Measurements from ENCODE around the gene ELMO1.

Gene ELMO1

DNA sequence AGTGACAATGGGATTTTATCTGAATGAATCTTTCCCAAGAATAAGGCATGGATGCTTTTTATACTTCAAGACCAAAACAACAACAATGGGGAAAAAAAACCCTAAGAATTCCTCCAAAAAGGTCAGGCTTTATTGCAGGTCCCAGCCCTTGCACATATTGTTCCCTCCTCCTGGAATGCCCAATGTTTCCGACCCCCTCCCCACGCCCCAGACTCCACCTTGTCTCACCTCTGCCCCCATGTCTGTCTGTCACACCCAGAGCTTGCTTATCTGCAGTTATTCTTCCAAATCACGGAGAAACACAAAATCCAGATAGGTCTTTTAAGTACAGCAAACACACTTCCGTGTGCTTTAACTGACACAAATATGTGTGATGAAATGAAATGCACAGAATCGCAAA is 43.5 kb downstream of the ELMO1 start:
- no peak for DNase-seq

DNA sequence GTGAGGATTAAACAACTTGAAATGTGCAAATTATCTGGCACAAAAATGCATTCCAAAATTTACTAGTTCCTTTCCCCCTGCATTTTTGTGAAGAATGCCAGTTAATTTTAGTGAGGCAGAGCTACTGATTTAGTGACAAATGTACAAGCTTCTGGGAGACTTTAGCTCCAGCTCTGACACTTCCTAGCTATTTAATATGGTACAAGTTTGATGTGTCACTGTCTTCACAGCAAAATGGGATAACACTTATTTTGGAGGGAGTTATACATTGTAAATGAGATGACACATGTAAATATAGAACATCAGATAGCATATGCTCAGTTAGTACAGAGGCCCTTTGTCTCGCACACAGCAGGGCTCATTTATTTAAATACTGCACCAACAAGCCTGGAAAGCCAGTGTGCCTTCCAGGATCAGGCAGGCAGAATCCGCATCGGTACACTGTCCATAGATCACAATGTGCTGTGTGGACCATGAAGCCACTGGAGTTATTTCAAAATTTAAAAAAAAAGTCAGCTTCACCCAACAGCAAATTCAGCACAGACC is 48.7 kb downstream of the ELMO1 start:
- no peak for DNase-seq

DNA sequence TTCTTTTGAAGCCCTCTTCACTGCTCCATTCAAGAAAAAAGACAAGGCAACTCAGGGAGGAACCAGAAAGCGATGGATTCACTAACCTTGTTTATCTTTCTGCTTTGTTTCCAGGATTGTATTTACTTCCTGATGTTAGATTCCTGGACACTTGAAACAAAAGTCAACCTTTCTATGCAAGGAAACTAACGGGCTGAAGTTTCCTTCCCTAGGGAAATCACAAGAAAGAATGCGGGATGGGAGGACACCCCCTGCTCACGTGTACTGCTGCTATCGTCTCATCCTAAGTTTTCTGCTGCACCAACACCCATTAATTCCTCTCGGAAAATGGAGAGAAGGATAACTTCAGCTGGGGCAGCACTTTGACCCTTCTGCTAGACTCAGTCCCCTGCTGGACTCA is 50.3 kb downstream of the ELMO1 start:
- no peak for DNase-seq

DNA sequence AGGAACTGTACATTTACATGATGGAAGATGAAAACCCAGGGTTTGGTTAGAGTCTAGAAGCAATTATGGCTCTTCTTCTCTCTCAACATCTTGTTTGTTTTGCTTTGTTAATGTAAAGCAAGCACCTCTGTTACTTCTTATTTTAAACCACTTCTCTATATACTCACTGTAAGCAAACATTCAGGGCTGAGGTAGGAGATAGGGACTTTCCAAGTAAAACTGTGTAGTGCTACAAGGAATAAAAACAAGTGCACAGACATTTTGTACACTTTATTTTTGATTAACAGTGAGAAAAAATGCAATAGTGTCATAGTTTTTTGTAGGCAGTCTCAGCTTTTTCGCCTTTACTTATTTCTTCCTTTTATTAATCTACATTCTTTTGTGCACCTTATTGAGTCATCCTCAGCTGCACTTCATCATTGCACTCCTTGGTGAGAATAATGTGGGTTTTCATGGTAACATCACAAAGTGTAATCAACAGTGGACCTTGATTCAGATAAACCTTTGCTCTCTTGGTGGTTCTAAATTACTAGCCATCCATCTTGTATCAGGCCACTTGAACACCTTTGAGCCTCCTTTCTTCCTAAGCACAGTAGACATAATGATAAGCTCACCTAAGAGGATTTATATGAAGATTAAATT is 52.9 kb downstream of the ELMO1 start:
- no peak for DNase-seq

DNA sequence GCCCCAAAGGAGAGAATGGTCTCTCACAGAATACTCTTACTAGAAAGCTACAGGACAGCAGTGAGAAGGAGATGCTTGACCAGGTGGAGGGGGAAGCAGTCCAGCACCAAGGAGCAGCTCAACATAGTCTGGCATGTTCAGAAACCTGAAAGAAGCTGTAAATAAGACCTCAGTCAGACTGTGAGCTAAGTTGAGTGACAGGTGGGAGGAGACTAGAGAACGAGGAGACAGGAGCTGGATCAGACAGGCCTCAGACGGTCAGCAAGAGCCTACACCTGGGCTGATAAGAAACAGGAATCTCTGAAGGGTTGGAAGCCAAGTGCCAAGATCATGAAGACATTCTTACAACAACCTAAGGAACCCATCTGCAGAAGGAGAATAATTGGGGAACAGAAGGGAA is 54.5 kb downstream of the ELMO1 start:
- DNase-seq: no peak

DNA sequence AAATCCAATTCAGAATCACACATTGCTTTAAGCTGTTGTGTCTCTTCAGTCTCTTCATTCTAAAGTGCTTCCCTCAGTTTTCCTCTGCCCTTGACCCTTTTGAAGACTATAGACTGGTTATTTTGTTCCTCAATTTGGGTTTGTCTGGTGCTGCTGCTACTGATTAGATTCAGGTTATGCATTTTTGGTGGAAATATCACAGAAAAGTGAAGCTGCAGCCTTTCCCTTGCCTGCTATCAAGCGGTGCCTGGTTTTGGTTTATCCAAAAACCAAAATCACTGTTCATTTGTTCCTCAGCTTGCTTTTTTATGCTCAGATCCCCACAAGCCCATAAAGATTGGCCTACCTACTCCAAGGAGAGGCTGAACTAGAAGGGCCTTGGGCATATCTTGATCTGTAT is 55.2 kb downstream of the ELMO1 start:
- DNase-seq: no peak

DNA sequence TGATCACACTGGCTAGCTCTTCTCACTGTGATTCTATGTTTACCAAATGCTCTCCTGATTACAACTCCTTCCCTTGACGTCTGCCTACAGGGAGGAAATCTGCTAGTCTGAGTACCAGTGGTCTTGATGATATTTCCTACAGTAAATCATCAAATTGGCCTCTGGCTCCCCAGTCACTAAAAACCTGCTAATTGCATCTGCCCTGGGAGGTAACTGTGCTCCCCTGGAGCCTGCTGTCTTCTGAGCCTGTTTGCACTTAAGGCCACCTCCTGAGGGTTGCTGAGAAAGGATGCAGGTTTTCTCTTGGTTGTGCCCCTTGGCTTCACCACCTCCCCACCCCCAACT is 56.0 kb downstream of the ELMO1 start:
- DNase-seq: no peak

DNA sequence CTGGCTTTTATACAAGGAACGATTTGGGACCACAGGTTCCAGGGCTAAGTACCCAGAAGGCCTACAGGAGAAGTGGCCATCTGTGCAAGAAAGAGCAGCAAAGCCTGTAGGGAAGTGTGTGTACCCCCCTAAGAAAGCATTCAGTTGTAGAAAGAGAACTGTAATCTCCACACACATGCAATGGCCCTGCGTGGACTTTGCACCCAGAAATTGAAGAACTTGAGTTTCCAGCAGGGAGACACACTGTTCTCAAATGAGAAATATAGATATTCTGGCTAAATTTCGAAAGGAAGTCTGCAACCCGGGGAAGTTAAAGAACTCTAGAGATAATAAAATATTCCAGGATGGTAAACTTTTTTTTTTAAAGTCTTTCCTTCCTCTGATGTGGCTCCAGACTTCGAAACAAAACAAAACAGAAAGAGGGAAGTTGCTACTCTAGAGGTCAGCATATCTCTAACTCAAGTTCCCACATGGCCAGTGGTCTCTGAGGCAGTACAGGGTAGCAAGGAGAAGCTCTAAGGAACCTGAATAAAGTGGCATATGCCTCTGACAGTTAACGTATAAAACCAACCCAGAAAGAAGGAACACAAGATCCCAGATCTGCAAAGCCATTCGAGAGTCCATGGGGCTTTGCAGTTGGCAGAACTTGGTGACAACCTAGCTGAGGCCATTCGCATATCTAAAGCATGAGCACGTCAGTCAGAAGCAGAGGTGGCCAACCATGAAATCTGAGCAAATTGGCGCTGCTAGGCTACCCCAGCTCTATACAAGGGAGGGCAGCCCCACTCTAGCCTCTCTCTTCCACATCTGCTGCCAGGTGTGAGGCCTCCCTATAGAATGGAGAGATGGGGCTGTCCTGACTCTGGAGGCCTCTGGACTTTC is 56.6 kb downstream of the ELMO1 start:
- DNase-seq: no peak

DNA sequence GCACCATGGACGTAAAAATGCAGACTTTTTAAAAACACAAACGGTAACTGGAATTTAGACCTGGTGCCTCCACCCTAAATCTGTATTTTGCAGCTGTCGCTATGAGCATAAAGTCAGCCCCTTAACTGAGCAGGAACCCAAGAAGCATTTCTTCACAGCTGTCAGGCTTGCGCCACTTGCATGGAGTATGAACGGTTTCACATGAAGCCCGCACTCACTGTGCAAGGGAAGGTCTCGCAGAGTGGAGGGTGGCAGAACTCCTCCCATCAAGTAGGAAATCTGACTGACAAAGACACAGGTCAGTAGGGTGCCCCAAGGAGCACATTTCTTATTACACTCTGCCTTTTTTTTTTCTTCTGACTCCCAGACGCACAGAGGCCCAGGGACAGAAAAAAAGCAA is 58.5 kb downstream of the ELMO1 start:
- DNase-seq: no peak

DNA sequence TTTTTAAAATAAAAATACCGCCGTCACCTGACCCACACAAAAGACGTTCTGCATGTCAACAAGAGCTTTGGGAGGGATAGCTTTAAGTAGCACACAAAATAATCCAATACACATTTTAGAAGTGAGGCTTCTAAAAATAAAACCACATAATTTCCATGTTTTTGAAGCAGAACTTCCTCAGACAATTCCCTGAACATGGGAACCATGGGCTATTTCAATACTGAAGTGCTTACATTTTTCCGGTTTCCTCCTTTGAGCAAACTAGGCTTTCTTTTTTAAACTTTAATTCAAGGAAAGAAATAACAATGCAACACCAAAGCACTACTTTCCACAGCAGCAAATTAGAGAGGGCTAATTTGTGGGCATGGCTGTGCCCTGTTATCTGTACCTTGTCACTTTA is 59.9 kb downstream of the ELMO1 start:
- no peak for DNase-seq

DNA sequence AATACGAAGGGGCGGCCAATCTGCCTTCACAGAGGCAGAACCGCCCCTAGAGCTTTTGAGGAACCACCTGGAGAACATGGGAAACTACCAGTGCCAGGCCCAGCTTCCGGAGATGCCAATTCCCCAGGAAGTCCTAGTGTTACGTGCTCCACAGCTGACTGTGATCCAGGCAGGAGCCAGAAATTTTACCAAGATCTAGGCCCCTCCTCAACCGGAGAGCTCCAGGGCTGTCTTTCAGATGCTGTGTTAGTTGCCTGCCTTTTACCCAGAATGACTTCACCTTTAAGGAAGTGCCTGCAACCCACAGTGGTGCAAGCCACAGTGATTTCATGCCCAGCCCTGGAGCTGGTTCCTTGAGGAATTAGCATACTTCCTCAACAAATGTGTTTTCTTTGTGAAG is 62.9 kb downstream of the ELMO1 start:
- DNase-seq: no peak

DNA sequence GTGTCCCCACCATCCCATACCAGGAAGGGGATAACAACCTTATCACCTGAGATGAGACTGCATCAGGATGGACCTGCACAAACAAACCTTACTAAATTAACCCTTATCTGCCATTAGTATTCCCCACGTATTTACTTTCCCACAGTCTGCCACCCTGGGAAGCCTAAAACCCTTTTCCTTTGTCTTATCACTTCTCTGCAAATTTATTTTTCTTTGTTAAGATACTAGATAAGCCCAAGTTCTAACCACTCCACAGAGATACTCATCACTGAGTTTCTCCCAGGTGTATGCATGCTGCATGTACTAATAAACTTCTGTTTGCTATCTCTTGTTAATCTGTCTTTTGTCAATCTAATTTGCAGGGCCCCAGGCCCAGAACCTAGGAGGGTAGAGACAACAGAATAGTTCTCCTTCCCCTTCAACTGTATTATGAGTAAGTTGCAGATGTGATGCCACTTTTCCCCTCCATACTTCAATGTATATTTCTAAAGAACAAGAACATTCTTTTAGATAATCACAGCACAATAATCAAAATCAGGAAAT is 66.0 kb downstream of the ELMO1 start:
- no peak for DNase-seq

DNA sequence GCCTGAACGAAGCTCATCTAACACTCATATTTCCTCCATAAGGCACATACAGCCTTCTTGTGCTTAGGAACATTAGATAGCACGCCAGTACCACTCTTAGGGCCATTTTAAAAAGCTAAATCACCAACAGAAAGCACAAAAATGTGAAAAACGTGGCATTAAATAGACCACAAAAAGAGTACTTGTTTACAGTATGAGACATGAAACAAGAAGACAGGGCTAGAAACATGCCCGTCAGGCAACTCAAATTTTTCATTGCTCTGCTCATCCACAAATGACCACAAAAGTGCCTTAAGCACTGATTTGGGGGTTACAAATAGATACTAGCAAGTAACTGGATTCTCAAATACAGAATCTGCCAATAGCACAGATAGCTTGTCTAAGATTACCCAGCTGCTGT is 67.8 kb downstream of the ELMO1 start:
- DNase-seq: no peak

DNA sequence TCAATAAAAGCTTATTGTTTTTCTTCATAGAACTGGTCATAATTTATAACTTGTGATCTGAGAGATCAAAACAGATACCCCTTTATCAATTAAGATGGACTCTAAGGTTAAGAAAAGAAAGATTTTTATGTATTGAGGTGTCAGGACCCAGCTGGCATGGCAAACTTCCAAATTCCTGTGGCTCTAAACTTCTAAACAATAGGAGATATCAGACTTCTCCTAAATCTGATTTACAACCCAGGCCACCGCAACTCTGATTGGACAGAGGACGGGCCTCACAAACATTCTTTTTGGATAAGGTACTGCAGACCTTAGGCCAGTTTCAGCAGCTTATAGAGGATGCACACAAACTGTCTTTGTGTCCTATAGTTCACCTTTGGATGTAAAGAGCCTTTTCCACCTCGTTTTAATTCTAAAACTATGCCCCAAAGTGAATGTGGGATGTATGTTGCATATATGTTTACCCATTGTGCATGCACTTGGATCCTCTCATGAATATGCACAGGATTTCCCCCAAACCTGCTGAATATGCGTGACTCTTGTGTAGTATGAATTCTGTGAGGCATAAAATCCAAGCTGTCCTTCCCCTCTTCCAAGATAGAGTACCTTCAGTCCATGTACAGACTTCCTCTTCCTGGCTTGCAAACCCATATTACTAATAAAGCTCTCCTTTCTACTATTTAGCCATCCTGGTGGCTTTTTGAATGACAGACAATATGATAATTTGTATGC is 69.0 kb downstream of the ELMO1 start:
- no peak for DNase-seq

DNA sequence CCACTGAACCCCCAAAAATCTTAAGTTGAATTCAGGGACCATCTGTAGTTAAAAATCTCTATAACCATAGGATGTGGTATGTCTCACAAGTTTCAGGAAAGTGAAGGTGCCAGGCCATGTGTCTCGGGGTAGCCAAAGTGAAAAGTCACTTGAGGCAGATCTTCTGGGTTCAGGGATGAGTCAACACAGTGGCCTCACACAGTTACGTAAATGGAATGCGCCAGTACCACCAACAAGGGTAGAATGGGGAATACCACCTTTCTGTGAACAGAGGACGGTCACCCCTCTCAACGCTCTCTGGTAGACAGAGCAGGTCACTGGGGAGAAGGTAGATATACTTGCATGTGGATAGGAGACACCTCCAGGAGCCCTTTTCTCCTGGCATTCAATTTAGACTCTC is 71.4 kb downstream of the ELMO1 start:
- DNase-seq: no peak

DNA sequence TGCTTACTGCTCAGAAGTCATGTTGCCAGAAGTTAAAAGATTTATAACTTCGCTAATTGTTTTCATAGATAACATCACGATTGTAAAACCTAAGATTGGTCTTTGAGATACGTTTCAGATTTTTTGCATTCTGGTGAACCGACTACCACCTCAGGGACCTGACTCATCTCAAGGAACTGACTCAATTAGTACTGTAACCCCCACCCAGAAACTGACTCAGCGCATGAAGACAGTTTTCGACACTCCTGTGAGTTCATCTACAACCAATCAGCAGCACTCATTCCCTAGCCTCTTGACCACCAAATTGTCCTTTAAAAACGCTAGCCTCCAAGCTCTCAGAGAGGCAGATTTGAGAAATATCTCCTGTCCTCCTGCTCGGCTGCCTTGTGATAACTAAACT is 72.3 kb downstream of the ELMO1 start:
- DNase-seq: no peak

DNA sequence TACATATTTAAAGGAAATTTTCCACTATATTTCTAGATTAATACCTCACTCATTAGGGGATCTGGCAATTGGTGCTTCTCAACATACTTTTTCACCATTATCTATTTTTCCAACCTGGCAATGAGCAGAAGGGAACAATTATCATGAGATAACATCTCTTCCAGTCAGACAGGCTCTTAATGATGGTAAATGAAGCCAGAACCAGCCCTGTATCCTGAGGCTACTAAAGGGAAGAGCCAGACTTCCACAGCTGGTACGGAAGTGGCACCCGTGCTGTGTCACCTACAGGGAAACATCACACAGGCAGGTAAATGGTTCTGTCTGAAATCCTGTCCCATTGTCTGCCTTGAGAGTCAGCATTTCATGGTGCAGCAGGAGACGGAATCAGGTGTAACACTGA is 75.9 kb downstream of the ELMO1 start:
- DNase-seq: no peak

DNA sequence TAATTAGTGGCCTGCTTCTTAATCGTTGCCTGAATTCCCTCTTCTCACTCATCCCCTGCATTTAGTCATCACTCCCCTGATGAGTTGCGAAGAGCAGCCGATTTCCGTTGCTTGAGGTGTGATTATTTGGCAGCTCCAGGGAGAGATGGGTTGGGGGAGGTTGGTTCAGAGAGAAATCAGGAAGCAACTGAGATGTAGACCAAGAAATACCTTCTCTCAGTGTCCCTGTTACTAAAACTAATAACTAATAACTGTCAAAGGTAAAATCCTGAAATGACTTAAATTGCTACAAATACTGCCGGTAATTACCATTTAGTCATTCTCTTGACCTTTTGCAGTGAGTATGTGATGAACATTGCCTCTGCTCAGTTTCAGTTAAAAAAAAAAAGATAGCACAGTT is 76.9 kb downstream of the ELMO1 start:
- no peak for DNase-seq

DNA sequence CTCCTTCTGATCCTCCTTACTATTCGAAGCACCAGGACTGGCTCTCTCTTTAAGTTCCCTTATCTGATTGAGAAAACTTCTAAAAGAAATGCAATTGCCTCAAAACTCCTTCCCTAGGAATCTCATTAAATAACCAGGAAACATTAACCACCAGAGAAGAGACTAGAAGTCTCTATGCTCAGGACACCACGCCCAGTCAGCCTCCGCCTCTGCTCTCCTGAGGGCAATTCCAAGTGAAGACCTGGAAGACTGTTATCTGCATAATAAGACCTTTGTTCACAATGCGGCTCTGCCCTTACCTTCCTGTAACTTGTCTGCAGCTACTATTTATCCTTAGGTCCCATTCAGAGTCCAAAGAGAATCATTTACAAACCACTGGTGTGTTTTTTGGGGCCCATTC is 78.8 kb downstream of the ELMO1 start:
- DNase-seq: no peak

DNA sequence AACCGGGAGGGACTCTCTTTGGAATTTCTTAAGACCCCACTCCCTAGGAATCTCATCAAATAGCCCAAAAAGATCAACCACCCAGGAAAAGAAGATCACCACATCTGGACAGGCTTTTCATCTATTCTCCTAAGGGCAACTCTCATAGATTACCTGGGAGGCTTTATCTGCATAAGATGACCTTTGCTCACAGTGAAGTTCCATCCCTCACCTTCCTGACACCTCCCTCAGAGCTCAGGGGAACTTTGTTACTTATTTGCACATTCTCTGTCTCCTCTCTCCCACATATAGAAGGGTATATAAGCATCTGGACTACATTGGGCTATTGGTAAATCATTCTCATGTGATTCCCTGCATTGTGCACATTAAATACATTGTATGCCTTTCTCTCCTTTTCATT is 80.1 kb downstream of the ELMO1 start:
- no peak for DNase-seq

DNA sequence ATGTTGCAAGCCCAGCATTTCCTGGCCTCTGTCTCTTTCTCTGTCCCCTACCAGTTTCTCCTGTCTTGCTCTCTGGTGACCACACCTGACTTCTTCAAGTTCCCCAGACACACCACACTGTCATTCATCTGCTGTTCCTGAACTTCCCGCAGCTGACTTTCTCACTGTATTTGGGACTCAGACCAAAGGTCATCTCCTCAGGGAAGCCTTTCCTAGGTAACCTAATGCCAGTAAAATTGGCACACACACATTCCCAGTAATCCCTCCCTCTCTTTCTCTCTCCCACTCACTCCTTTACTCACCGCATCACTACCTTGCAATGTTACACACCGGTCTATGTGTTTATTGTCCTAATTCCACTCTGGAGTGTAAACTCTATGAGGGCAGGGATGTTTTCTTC is 81.7 kb downstream of the ELMO1 start:
- DNase-seq: no peak

DNA sequence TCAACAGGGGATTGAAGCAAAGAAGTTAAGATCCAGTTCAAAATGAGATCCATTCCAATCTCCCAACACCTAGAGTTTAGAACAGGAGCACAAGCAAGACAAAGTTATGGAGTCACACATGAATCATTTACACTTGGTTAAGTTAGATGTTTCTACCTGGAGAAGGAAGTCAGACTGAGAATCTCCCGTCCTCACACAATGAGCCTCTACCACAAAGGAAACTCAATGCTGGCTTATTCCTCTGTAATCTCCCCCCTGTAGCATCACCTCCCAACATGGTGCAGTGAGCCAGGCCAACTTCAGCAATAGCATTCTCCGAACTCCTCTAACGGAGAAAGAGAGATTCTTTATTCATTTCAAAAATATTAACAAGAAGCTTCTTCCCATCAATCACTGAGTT is 82.2 kb downstream of the ELMO1 start:
- DNase-seq: no peak

DNA sequence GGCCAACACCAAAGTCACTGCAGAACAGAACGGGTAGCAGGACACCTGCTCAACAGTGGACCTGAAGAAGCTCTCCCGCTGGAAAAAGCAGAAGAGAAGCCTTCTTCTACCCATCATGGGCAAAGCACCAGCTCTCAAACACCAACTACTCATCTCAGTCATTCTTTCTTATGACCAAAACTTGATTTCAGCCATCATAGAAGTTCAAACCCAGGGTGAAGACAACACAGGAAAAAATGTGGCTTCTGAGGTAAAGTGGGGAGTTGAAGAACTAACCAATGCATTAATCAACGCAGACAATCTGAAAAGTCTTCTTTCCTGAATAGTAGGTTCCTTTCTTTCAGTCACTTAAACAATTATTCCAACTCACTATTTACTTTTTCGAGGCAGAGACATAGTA is 83.3 kb downstream of the ELMO1 start:
- DNase-seq: no peak

DNA sequence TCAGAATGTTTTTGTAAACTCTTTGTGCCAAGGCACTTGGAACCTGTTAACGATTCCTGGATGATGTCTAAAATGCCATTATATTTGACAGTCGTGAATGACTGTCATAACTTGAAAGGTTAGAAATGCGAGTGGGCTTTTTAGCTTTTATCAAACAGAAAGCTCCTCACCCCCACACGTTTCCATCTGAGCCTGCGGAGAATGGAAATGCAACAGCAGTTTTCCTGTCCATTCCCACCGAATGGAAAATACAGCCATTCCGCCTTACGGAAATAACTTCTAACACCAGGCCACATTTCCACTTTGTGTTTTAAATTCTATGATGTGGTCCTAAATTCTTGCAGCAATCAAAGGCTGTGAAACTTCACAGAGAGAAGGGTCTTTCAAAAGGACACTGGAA is 83.8 kb downstream of the ELMO1 start:
- DNase-seq: no peak

Data from CD4-positive, alpha-beta T cell treated with Interleukin-15 for 1 hour (primary cell).